ENCODE data around the gene PROM1. TPM values are rescaled to one million over a fixed set of nuclear protein-coding genes. Genes with fewer than 3 reads are reported as not detected.

Gene PROM1
- total RNA-seq, 2 experiments from 2014 or later = not detected

GRCh38 chr4:16048619-16049419 is 35.0 kb downstream of the PROM1 start:
- ChIA-PET CTCF (ENCODE audit: unreplicated experiment) (no interaction called here), POLR2A (no interaction called here)
- DNase-seq (ENCODE audit: low spot score) = no peak
- H3K4me1 ChIP-seq (ENCODE audit: insufficient read depth, low read length, poor library complexity, severe bottlenecking) = no peaks in the 10 kb centered on the region
- H3K36me3 ChIP-seq (ENCODE audit: insufficient read depth, low read length) = no peaks in the 10 kb centered on the region
- H3K27ac ChIP-seq (ENCODE audit: low read depth, low read length, poor library complexity, severe bottlenecking) = no peak overlapping the region
- H3K9me2 ChIP-seq (ENCODE audit: insufficient read depth, low read length) = no peaks in the 10 kb centered on the region
- no peaks in the 10 kb centered on the region for H3K79me2 ChIP-seq (ENCODE audit: insufficient read depth, low read depth, low read length)
- H2AFZ ChIP-seq (ENCODE audit: low read length) = no peak overlapping the region
- no peaks in the 10 kb centered on the region for H4K20me1 ChIP-seq (ENCODE audit: insufficient read depth, low read length)
- intact Hi-C loops (cut with micrococcal nuclease; ENCODE audit: unreplicated experiment) = no loop called here
- no peak overlapping the region for H3K4me2 ChIP-seq (ENCODE audit: low read length)
- BruUV-seq (replicated peaks) = no TSS peak
- H3K4me3 ChIP-seq (ENCODE audit: low read depth, low read length, poor library complexity, severe bottlenecking) = no peak overlapping the region
- TF ChIP-seq CTCF (conservative IDR thresholded peaks at IDR 0.05; ENCODE audit: low read length) = no peak
- TF ChIP-seq EZH2phosphoT487 (IDR thresholded peaks at IDR 0.05; ENCODE audit: borderline replicate concordance, low read depth, low read length) = no peak
- H3K9me3 ChIP-seq (ENCODE audit: low read length) = no peaks in the 10 kb centered on the region

GRCh38 chr4:16045687-16046086 is 38.1 kb downstream of the PROM1 start:
- ChIA-PET POLR2A (no interaction called here), CTCF (ENCODE audit: unreplicated experiment) (no interaction called here)
- Histone ChIP-seq H3K9me3 (ENCODE audit: low read length) (no peaks in the 10 kb centered on the region), H3K36me3 (ENCODE audit: insufficient read depth, low read length) (no peaks in the 10 kb centered on the region), H3K4me3 (ENCODE audit: low read depth, low read length, poor library complexity, severe bottlenecking) (no peak overlapping the region), H3K79me2 (ENCODE audit: insufficient read depth, low read depth, low read length) (no peaks in the 10 kb centered on the region), H3K27ac (ENCODE audit: low read depth, low read length, poor library complexity, severe bottlenecking) (no peak overlapping the region), H2AFZ (ENCODE audit: low read length) (no peak overlapping the region), H3K4me2 (ENCODE audit: low read length) (no peak overlapping the region), H4K20me1 (ENCODE audit: insufficient read depth, low read length) (no peaks in the 10 kb centered on the region), H3K4me1 (ENCODE audit: insufficient read depth, low read length, poor library complexity, severe bottlenecking) (no peaks in the 10 kb centered on the region), H3K9me2 (ENCODE audit: insufficient read depth, low read length) (no peaks in the 10 kb centered on the region)
- no peak for DNase-seq (ENCODE audit: low spot score)
- no peak for TF ChIP-seq CTCF (conservative IDR thresholded peaks at IDR 0.05; ENCODE audit: low read length)
- TF ChIP-seq EZH2phosphoT487 (IDR thresholded peaks at IDR 0.05; ENCODE audit: borderline replicate concordance, low read depth, low read length) = no peak
- intact Hi-C loops (cut with micrococcal nuclease; ENCODE audit: unreplicated experiment) = no loop called here
- BruUV-seq (replicated peaks) = no TSS peak

All from OCI-LY7 (cell line).